Fibroblast of lung (primary cell): ENCODE results near the gene HMCN2. TPM values are rescaled to one million over a fixed set of nuclear protein-coding genes. Genes with fewer than 3 reads are reported as not detected.

Experiments used
- DNase-seq, 2 donors: peaks; one replicate each; pipeline versions ENCODE4 v3.0.0 to v3.0.0-alpha.2; 2010; ENCODE audit warnings: low read depth in 2 of 2
- H2AFZ ChIP-seq: 2 replicates; pipeline ENCODE4 v1.5.1; 2012; ENCODE audit warnings: low read length, control low read depth, inconsistent platforms
- H3K27ac ChIP-seq: 2 replicates; pipeline ENCODE4 v1.5.1; 2011; ENCODE audit warnings: low read length, control low read depth; ENCODE audit not compliant: insufficient read depth
- H3K27me3 ChIP-seq: 2 replicates; pipeline ENCODE4 v1.5.1; 2011; ENCODE audit warnings: mild to moderate bottlenecking, low read length; ENCODE audit not compliant: control insufficient read depth, insufficient read depth
- H3K36me3 ChIP-seq: 2 replicates; pipeline ENCODE4 v1.5.1; 2011; ENCODE audit warnings: low read length; ENCODE audit not compliant: control insufficient read depth, insufficient read depth
- H3K4me1 ChIP-seq: 2 replicates; pipeline ENCODE4 v1.5.1; 2011; ENCODE audit warnings: low read length; ENCODE audit not compliant: control insufficient read depth, insufficient read depth; ENCODE audit errors: extremely low read depth
- H3K4me2 ChIP-seq: 2 replicates; pipeline ENCODE4 v1.5.1; 2011; ENCODE audit warnings: low read length, control low read depth; ENCODE audit not compliant: insufficient read depth; ENCODE audit errors: extremely low read depth
- H3K4me3 ChIP-seq, 4 experiments: fragments of 200-600 bp in 1 of 4; sonication (generic) in 1 of 4; replicated peaks in 1 of 4; 2 replicates each; pipeline ENCODE4 v1.5.1; 2011 to 2016; ENCODE audit warnings: low read length in 4 of 4, low read depth in 3 of 4, mild to moderate bottlenecking in 3 of 4, control low read depth in 2 of 4, inconsistent platforms in 1 of 4, mixed read lengths in 1 of 4; ENCODE audit not compliant: insufficient read depth in 1 of 4; ENCODE audit errors: control extremely low read depth in 1 of 4
- H3K79me2 ChIP-seq: 2 replicates; pipeline ENCODE4 v1.5.1; 2012; ENCODE audit warnings: mild to moderate bottlenecking, low read length, inconsistent platforms; ENCODE audit not compliant: control insufficient read depth, insufficient read depth
- H3K9ac ChIP-seq: 2 replicates; pipeline ENCODE4 v1.5.1; 2011; ENCODE audit warnings: mild to moderate bottlenecking, low read length, control low read depth; ENCODE audit not compliant: insufficient read depth
- H3K9me3 ChIP-seq: 2 replicates; pipeline ENCODE4 v1.5.1; 2012; ENCODE audit warnings: low read depth, low read length; ENCODE audit not compliant: control insufficient read depth, insufficient read depth
- H4K20me1 ChIP-seq: 2 replicates; pipeline ENCODE4 v1.5.1; 2011; ENCODE audit warnings: low read length; ENCODE audit not compliant: control insufficient read depth, insufficient read depth; ENCODE audit errors: extremely low read depth
- CTCF ChIP-seq, 2 donors: IDR thresholded peaks in 1 of 2; conservative IDR thresholded peaks in 1 of 2; 1 replicate in 1 of 2; 2 replicates in 1 of 2; pipeline ENCODE4 v1.5.1; 2011 to 2012; ENCODE audit warnings: low read length in 2 of 2, control low read depth in 1 of 2, inconsistent platforms in 1 of 2, low read depth in 1 of 2, mild to moderate bottlenecking in 1 of 2
- EZH2 ChIP-seq: IDR thresholded peaks from 2 replicates; pipeline ENCODE4 v1.5.1; 2012; ENCODE audit warnings: low read length, control low read depth, mild to moderate bottlenecking; ENCODE audit errors: missing control alignments
- polyA plus RNA-seq, 2 donors: library from polyadenylated mRNA; depleted of rRNA in 1 of 2; stranded (reverse) in 1 of 2; unstranded in 1 of 2; fragments of >200 nt; gene quantifications; 2 replicates each; pipeline ENCODE4 v1.2.1, GENCODE V29; 2011 to 2012; ENCODE audit warnings: missing spikeins in 1 of 2
- total RNA-seq: library from RNA; depleted of rRNA; stranded (reverse); fragments of >200 nt; gene quantifications from 2 replicates; pipeline ENCODE4 v1.2.1, GENCODE V29; 2014

Gene HMCN2
- total and polyA plus RNA-seq, 2 donors (not counting 1 experiment from before 2014, with no cell fraction given): under 0.01 TPM; not detected in 1

DNA sequence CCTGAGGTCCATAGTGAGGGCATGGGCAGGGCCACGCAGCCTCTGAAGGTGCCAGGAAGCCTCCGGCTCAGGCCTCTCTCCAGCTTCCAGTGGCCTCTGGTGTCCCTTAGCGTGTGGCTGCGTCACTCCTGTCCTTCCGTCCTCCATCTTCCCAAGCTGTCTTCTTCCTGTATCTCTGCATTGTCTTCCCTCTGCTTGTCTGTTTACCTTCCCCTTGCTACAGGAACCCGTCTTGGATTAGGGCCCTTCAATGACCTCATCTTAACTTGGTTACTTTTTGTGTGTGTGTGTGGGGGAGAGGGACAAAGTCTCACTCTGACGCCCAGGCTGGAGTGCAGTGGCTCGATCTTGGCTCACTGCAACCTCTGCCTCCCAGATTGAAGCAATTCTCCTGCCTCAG lies 193.6 kb downstream of the HMCN2 start:
- no peak overlapping the region for H2AFZ ChIP-seq
- H3K27me3 ChIP-seq: no peaks in the 10 kb centered on the region
- no peaks in the 10 kb centered on the region for H3K9me3 ChIP-seq
- H3K4me2 ChIP-seq: no peak overlapping the region
- no peaks in the 10 kb centered on the region for H4K20me1 ChIP-seq
- H3K4me3 ChIP-seq: no peak overlapping the region
- no peaks in the 10 kb centered on the region for H3K79me2 ChIP-seq
- H3K36me3 ChIP-seq: no peaks in the 10 kb centered on the region
- no peak overlapping the region for H3K27ac ChIP-seq
- TF ChIP-seq EZH2 (no peak), CTCF (conservative IDR thresholded peaks at IDR 0.05 in 1 of 2, IDR thresholded peaks at IDR 0.05 in 1 of 2; ENCODE audit: low read depth in 1 of 2, low read length in 2 of 2) (no peak)
- H3K4me1 ChIP-seq: no peaks in the 10 kb centered on the region
- H3K9ac ChIP-seq: no peak overlapping the region
- DNase-seq: no peak

DNA sequence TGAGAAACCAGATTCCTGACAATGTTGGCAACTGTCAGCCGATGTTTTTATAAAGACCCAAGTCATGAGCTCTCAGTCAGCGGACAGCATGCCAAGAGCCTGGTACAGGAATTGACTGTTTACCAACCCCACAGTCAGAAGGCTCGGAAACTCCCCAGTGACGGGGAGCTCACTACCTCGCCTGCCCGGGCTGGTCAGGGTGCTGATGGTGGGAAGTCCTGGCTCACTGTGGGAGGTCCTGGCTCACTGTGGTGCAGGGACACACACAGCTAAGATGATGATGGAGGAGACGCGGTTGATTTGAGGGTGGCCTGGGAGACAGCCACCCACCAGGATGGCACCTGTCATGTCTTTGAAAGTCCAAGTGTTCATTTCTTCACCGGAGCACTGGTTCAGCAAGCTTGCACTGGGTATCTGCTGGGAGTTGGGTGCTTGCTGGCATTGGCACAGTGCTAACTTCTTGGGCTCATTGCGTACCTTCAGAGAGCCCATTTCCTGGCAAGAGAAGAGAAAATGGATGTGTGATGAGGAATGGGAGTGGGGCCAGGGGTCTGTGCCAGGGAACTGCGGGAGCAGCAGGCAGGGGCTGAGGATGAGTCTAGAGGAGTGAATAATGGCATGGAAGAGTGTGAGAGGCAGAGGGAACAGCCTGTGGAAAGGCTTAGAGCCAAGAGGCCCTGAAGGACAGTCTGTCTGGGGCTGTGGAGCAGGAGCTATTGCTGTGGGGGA lies 194.5 kb downstream of the HMCN2 start:
- no peak overlapping the region for H3K27ac ChIP-seq
- H2AFZ ChIP-seq: no peak overlapping the region
- no peaks in the 10 kb centered on the region for H3K36me3 ChIP-seq
- H3K79me2 ChIP-seq: no peaks in the 10 kb centered on the region
- no peak overlapping the region for H3K4me2 ChIP-seq
- TF ChIP-seq CTCF (conservative IDR thresholded peaks at IDR 0.05 in 1 of 2, IDR thresholded peaks at IDR 0.05 in 1 of 2; ENCODE audit: low read depth in 1 of 2, low read length in 2 of 2) (no peak), EZH2 (no peak)
- no peak overlapping the region for H3K4me3 ChIP-seq
- no peaks in the 10 kb centered on the region for H4K20me1 ChIP-seq
- no peak overlapping the region for H3K9ac ChIP-seq
- no peaks in the 10 kb centered on the region for H3K27me3 ChIP-seq
- H3K4me1 ChIP-seq: no peaks in the 10 kb centered on the region
- no peak for DNase-seq
- no peaks in the 10 kb centered on the region for H3K9me3 ChIP-seq

DNA sequence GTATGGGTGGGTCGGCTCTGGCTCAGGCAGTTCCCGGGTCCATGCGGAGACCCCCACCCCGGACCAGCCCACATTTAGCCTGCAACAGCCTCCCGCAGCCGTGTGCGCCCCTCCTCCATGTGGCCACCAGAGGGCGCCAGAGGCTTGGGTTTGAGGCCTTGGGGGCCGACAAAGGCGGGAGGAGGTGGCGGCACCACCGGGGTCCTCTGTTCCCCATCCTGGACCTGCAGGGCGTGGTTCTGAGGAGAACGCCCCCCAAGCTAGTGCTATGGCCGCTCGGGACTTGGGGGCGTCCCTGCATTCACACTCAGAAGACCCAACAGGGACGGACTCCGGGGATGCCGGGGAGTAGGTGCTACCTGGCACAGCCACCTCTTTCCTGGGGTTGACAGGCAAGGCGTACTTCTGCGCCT lies 195.7 kb downstream of the HMCN2 start:
- H3K79me2 ChIP-seq: no peaks in the 10 kb centered on the region
- H3K4me3 ChIP-seq: no peak overlapping the region
- peak; percentile 10 to 35 for DNase-seq
- H3K4me1 ChIP-seq: no peaks in the 10 kb centered on the region
- H3K27ac ChIP-seq: no peak overlapping the region
- no peak overlapping the region for H2AFZ ChIP-seq
- no peaks in the 10 kb centered on the region for H4K20me1 ChIP-seq
- TF ChIP-seq CTCF (conservative IDR thresholded peaks at IDR 0.05 in 1 of 2, IDR thresholded peaks at IDR 0.05 in 1 of 2; ENCODE audit: low read depth in 1 of 2, low read length in 2 of 2): peak; percentile 82 to 86
- TF ChIP-seq EZH2: no peak
- H3K27me3 ChIP-seq: no peaks in the 10 kb centered on the region
- no peaks in the 10 kb centered on the region for H3K9me3 ChIP-seq
- H3K36me3 ChIP-seq: no peaks in the 10 kb centered on the region
- H3K4me2 ChIP-seq: no peak overlapping the region
- no peak overlapping the region for H3K9ac ChIP-seq
